MCF 10A (cell line): ENCODE data around the gene GAN. TPM values are rescaled to one million over a fixed set of nuclear protein-coding genes. Genes with fewer than 3 reads are reported as not detected.

Experiments
- BruUV-seq: library from RNA; stranded (reverse); fragments of 400-500 nt; replicated peaks from 2 replicates; lab custom pipeline; 2021; lab: Mats Ljungman, UMichigan
- CTCF ChIA-PET: fragments of 300-600 bp; sonication (Branson Sonifier 250); formaldehyde crosslinking; extraction: SDS; loops from one replicate; lab custom pipeline; 2021; ENCODE audit warnings: antibody characterized with exemption, inconsistent platforms; lab: Yijun Ruan, JAX
- POLR2A ChIA-PET: fragments of 300-600, 350-650 bp; sonication (Branson Sonifier 250); formaldehyde crosslinking; extraction: SDS; loops from one replicate; lab custom pipeline; 2020; ENCODE audit warnings: antibody characterized with exemption, inconsistent platforms; lab: Yijun Ruan, JAX
- DNase-seq: peaks from one replicate; pipeline ENCODE4 v3.0.0-alpha.2; 2018; ENCODE audit not compliant: unreplicated experiment
- H3K27ac Mint-ChIP-seq: one replicate; pipeline ENCODE4 v1.8.0; 2022; ENCODE audit warnings: mild to moderate bottlenecking, low read depth, mixed read lengths; ENCODE audit not compliant: unreplicated experiment
- H3K27me3 Mint-ChIP-seq: one replicate; pipeline ENCODE4 v1.8.0; 2022; ENCODE audit warnings: mixed read lengths; ENCODE audit not compliant: insufficient read depth, unreplicated experiment
- H3K36me3 Mint-ChIP-seq: one replicate; pipeline ENCODE4 v1.8.0; 2022; ENCODE audit warnings: mild to moderate bottlenecking, moderate library complexity, mixed read lengths; ENCODE audit not compliant: insufficient read depth, unreplicated experiment
- H3K4me1 Mint-ChIP-seq: one replicate; pipeline ENCODE4 v1.8.0; 2022; ENCODE audit warnings: mixed read lengths; ENCODE audit not compliant: insufficient read depth, unreplicated experiment
- H3K4me3 Mint-ChIP-seq: one replicate; pipeline ENCODE4 v1.8.0; 2022; ENCODE audit warnings: mild to moderate bottlenecking, moderate library complexity, mixed read lengths; ENCODE audit not compliant: unreplicated experiment
- H3K9me3 Mint-ChIP-seq: one replicate; pipeline ENCODE4 v1.8.0; 2022; ENCODE audit warnings: mixed read lengths; ENCODE audit not compliant: unreplicated experiment
- CTCF ChIP-seq: fragments of 200-600 bp; IDR thresholded peaks from one replicate; pipeline ENCODE4 v1.8.0; 2022; ENCODE audit warnings: antibody characterized with exemption, mild to moderate bottlenecking; ENCODE audit not compliant: unreplicated experiment
- intact Hi-C: fragments of 100-400 bp; cut with micrococcal nuclease; formaldehyde crosslinking; loops from 2 replicates; pipeline ENCODE4 v1.14.1; 2022
- total RNA-seq: library from RNA; stranded (reverse); gene quantifications from 2 replicates; pipeline ENCODE4 v1.2.3, GENCODE V29; 2022

The GAN gene
- total RNA-seq, 1 experiment from 2014 or later: 12.4 TPM

- POLR2A ChIA-PET: interaction anchor here (1.0 to 3.5 kb wide), 5 partner anchors 11 to 61 kb away, joined by 3 to 36 read pairs (median 4); partner anchors contain the start of gene GAN
- intact Hi-C loops: no loop called here
- BruUV-seq: no TSS peak
- CTCF ChIA-PET: interaction anchor here (0.6 to 1.5 kb wide), 7 partner anchors 19 to 138 kb away, joined by 3 to 4 read pairs (median 3); no protein-coding TSS in a partner anchor
- Mint-ChIP-seq H3K27me3 (no peaks in the 10 kb centered on the region), H3K27ac (peak overlapping the region; percentile 12), H3K4me1 (peaks cover 24% of the 10 kb centered on the region), H3K4me3 (peak overlapping the region; percentile 57), H3K36me3 (no peaks in the 10 kb centered on the region), H3K9me3 (no peaks in the 10 kb centered on the region)
- peak; percentile 69 for DNase-seq
- TF ChIP-seq CTCF: no peak
Measured at GRCh38 chr16:81266680-81267095, 48.1 kb upstream of the GAN start.

- intact Hi-C loops: no loop called here
- CTCF ChIA-PET: no interaction called here
Measured at GRCh38 chr16:81268509-81268908, 46.3 kb upstream of the GAN start.

GRCh38 chr16:81273223-81273950 lies 41.4 kb upstream of the GAN start:
- Mint-ChIP-seq H3K9me3 (no peaks in the 10 kb centered on the region), H3K36me3 (no peaks in the 10 kb centered on the region), H3K4me3 (no peak overlapping the region), H3K27me3 (no peaks in the 10 kb centered on the region), H3K27ac (no peak overlapping the region), H3K4me1 (peaks cover 5% of the 10 kb centered on the region)
- intact Hi-C loops: no loop called here
- ChIA-PET CTCF (interaction anchor here (0.6 to 2.4 kb wide), 7 partner anchors 9 to 272 kb away, joined by 3 to 10 read pairs (median 4); no protein-coding TSS in a partner anchor), POLR2A (interaction anchor here (1.0 to 1.4 kb wide), 2 partner anchors 10 to 41 kb away, joined by 3 to 5 read pairs; partner anchors contain the start of gene GAN)
- DNase-seq: no peak
- BruUV-seq: no TSS peak
- TF ChIP-seq CTCF: no peak

More at GRCh38 chr16:81268509-81268908, 46.3 kb upstream of the GAN start:
- no peak overlapping the region for H3K27ac Mint-ChIP-seq
- BruUV-seq: no TSS peak
- no peak for DNase-seq
- no peaks in the 10 kb centered on the region for H3K36me3 Mint-ChIP-seq
- no peaks in the 10 kb centered on the region for H3K27me3 Mint-ChIP-seq
- no peak for TF ChIP-seq CTCF
- H3K9me3 Mint-ChIP-seq: no peaks in the 10 kb centered on the region
- peaks cover 24% of the 10 kb centered on the region for H3K4me1 Mint-ChIP-seq
- POLR2A ChIA-PET: interaction anchor here (3.5 kb wide), 1 partner anchor 46 kb away, joined by 36 read pairs; the partner anchor contains the start of gene GAN
- no peak overlapping the region for H3K4me3 Mint-ChIP-seq

- no peak for DNase-seq
- intact Hi-C loops: no loop called here
Measured at GRCh38 chr16:81275064-81275532, 39.7 kb upstream of the GAN start.

More at GRCh38 chr16:81275064-81275532, 39.7 kb upstream of the GAN start:
- no peaks in the 10 kb centered on the region for H3K36me3 Mint-ChIP-seq
- H3K9me3 Mint-ChIP-seq: no peaks in the 10 kb centered on the region
- TF ChIP-seq CTCF: no peak
- ChIA-PET CTCF (interaction anchor here (0.7 to 2.4 kb wide), 4 partner anchors 11 to 240 kb away, joined by 3 to 10 read pairs (median 5); no protein-coding TSS in a partner anchor), POLR2A (no interaction called here)
- no TSS peak for BruUV-seq
- H3K4me3 Mint-ChIP-seq: no peak overlapping the region
- H3K4me1 Mint-ChIP-seq: peaks cover 6% of the 10 kb centered on the region
- H3K27ac Mint-ChIP-seq: no peak overlapping the region
- H3K27me3 Mint-ChIP-seq: no peaks in the 10 kb centered on the region
